Calu3 (cell line): Measurements from ENCODE around the gene MAK. TPM values are rescaled to one million over a fixed set of nuclear protein-coding genes. Genes with fewer than 3 reads are reported as not detected.

Experiments used
- BruUV-seq: library from RNA; stranded (reverse); fragments of 400-500 nt; replicated peaks from 2 replicates; lab custom pipeline; 2021; lab: Mats Ljungman, UMichigan
- CTCF ChIA-PET: fragments of 300-600 bp; sonication (Branson Sonifier 250); formaldehyde crosslinking; loops from one replicate; lab custom pipeline; 2022; ENCODE audit warnings: antibody characterized with exemption; lab: Charles Lee
- DNase-seq: peaks from one replicate; pipeline ENCODE4 v3.0.0; 2022
- H3K27ac Mint-ChIP-seq: one replicate; pipeline ENCODE4 v1.8.0; 2022; ENCODE audit warnings: mixed read lengths; ENCODE audit not compliant: unreplicated experiment
- H3K27me3 Mint-ChIP-seq: one replicate; pipeline ENCODE4 v1.8.0; 2022; ENCODE audit warnings: mixed read lengths; ENCODE audit not compliant: unreplicated experiment
- H3K36me3 Mint-ChIP-seq: one replicate; pipeline ENCODE4 v1.8.0; 2022; ENCODE audit warnings: mild to moderate bottlenecking, moderate library complexity, mixed read lengths; ENCODE audit not compliant: insufficient read depth, unreplicated experiment
- H3K4me1 Mint-ChIP-seq: one replicate; pipeline ENCODE4 v1.8.0; 2022; ENCODE audit warnings: mild to moderate bottlenecking, low read depth, mixed read lengths; ENCODE audit not compliant: unreplicated experiment
- H3K4me3 Mint-ChIP-seq: one replicate; pipeline ENCODE4 v1.8.0; 2022; ENCODE audit warnings: mild to moderate bottlenecking, low read depth, moderate library complexity, mixed read lengths; ENCODE audit not compliant: unreplicated experiment
- H3K9me3 Mint-ChIP-seq: one replicate; pipeline ENCODE4 v1.8.0; 2022; ENCODE audit warnings: low read depth, mixed read lengths; ENCODE audit not compliant: unreplicated experiment
- intact Hi-C: fragments of 100-400 bp; cut with micrococcal nuclease; formaldehyde crosslinking; loops from one replicate; pipeline ENCODE4 v1.10.0; 2022; ENCODE audit not compliant: unreplicated experiment
- total RNA-seq: library from RNA; stranded (reverse); gene quantifications from 2 replicates; pipeline ENCODE4 v1.2.3, GENCODE V29; 2022
- TF ChIP-seq, protein P1 (sequence below): fragments of 200-600 bp; IDR thresholded peaks from one replicate; pipeline ENCODE4 v1.8.0; 2022; ENCODE audit warnings: antibody characterized with exemption; ENCODE audit not compliant: unreplicated experiment

Gene MAK
- total RNA-seq, 1 experiment from 2014 or later: 0.35 TPM

DNA sequence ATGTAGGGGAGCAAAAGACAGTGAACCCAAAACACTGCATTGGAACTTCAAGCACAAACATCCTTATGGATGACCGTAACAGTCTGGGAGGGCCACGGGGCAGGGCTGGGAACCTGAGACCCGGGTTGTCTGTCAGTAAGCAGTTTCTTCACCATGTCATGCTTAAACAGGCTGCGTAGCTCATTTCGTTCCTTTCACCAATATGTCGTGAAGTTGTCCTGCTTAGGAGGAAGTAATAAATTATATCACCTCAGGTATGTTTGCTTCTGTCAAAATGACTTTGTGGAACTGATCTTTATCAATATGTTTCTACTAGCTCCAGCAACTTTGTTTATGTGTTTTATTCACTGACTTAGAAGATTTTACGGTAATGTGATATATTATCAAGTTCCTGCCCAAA is 12.4 kb upstream of the MAK start:
- Mint-ChIP-seq H3K36me3 (no peaks in the 10 kb centered on the region), H3K27ac (no peak overlapping the region), H3K4me1 (no peaks in the 10 kb centered on the region), H3K4me3 (no peak overlapping the region), H3K27me3 (no peaks in the 10 kb centered on the region), H3K9me3 (no peaks in the 10 kb centered on the region)
- TF ChIP-seq, protein P1, sequence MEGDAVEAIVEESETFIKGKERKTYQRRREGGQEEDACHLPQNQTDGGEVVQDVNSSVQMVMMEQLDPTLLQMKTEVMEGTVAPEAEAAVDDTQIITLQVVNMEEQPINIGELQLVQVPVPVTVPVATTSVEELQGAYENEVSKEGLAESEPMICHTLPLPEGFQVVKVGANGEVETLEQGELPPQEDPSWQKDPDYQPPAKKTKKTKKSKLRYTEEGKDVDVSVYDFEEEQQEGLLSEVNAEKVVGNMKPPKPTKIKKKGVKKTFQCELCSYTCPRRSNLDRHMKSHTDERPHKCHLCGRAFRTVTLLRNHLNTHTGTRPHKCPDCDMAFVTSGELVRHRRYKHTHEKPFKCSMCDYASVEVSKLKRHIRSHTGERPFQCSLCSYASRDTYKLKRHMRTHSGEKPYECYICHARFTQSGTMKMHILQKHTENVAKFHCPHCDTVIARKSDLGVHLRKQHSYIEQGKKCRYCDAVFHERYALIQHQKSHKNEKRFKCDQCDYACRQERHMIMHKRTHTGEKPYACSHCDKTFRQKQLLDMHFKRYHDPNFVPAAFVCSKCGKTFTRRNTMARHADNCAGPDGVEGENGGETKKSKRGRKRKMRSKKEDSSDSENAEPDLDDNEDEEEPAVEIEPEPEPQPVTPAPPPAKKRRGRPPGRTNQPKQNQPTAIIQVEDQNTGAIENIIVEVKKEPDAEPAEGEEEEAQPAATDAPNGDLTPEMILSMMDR: no peak
- no TSS peak for BruUV-seq
- no peak for DNase-seq
- CTCF ChIA-PET: interaction anchor here (0.6 to 0.7 kb wide), 2 partner anchors 23 to 683 kb away, joined by 3 to 4 read pairs; no protein-coding TSS in a partner anchor
- intact Hi-C loops: loop anchor here (5.0 kb wide), 1 partner anchor 217 kb away; no protein-coding TSS in a partner anchor

DNA sequence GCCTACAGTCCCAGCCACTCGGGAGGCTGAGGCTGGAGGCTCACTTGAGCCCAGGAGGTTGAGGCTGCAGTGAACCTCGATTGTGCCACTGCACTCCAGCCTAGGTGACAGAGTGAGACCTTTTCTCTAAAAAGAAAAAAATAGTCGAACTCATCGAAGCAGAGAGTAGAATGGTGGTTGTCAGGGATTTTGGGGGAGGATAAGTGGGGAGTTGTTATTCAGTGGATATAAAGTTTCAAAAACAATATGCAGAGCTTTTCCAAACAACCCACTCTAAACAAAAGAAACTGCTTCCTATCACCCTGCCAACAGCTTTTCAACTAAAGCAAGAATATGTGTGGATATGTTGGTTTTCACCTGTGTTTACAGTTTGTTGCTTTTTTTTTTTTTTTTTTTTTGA is 11.6 kb upstream of the MAK start:
- Mint-ChIP-seq H3K4me3 (no peak overlapping the region), H3K9me3 (no peaks in the 10 kb centered on the region), H3K4me1 (no peaks in the 10 kb centered on the region), H3K27me3 (no peaks in the 10 kb centered on the region), H3K27ac (no peak overlapping the region), H3K36me3 (no peaks in the 10 kb centered on the region)
- intact Hi-C loops: loop anchor here (5.0 kb wide), 1 partner anchor 217 kb away; no protein-coding TSS in a partner anchor
- BruUV-seq: no TSS peak
- CTCF ChIA-PET: interaction anchor here (0.6 to 0.7 kb wide), 2 partner anchors 219 to 682 kb away, joined by 3 to 4 read pairs; no protein-coding TSS in a partner anchor
- DNase-seq: no peak
- TF ChIP-seq, protein P1: no peak

DNA sequence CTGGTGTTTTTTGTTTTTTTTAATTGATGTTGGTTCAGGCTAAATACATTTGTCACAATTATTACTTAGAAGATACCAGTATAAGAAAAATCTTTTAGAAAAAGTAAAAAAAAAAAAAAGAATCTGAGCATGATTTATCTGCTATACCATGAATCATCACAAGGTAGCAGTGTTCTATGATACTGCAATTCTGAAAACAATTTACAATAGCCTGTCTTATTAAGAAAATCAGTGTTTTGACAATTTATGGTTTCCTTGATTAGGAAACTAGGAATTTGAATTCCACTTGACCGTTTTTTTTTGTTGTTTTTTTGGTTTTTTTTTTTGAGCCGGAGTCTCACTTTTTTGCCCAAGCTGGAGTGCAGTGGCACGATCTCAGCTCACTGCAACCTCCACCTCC is 9.3 kb upstream of the MAK start:
- TF ChIP-seq, protein P1: no peak
- H3K4me1 Mint-ChIP-seq: no peaks in the 10 kb centered on the region
- H3K27ac Mint-ChIP-seq: no peak overlapping the region
- intact Hi-C loops: no loop called here
- H3K27me3 Mint-ChIP-seq: no peaks in the 10 kb centered on the region
- DNase-seq: no peak
- no peaks in the 10 kb centered on the region for H3K36me3 Mint-ChIP-seq
- no peaks in the 10 kb centered on the region for H3K9me3 Mint-ChIP-seq
- no peak overlapping the region for H3K4me3 Mint-ChIP-seq
- BruUV-seq: no TSS peak
- CTCF ChIA-PET: interaction anchor here (0.7 kb wide), 1 partner anchor 101 kb away, joined by 8 read pairs; no protein-coding TSS in a partner anchor

DNA sequence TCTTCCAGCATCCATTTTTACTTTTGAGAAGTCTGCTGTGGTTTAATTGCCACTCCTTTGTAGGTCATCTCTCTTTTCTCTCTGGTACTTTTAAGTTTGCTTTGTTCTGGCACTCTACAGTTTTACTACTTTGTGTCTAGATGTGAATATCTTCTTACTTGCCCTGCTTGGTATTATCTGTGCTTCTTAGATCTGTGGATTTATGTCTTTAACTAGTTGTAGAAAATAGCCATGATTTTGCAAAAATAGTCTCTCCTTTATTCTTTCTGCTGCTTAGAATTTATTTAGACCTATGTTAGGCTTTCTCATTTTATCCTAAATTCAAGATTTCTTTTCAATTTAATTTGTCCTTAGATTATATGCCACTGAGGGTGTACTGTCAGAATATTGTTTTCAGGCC is 5.2 kb upstream of the MAK start:
- no peak for DNase-seq
- CTCF ChIA-PET: no interaction called here
- no TSS peak for BruUV-seq
- H3K4me1 Mint-ChIP-seq: no peaks in the 10 kb centered on the region
- H3K4me3 Mint-ChIP-seq: no peak overlapping the region
- peaks cover 23% of the 10 kb centered on the region for H3K27me3 Mint-ChIP-seq
- H3K9me3 Mint-ChIP-seq: no peaks in the 10 kb centered on the region
- peaks cover 4% of the 10 kb centered on the region for H3K36me3 Mint-ChIP-seq
- no peak overlapping the region for H3K27ac Mint-ChIP-seq
- TF ChIP-seq, protein P1: no peak
- intact Hi-C loops: no loop called here
